Panc1 (cell line): ENCODE measurements around the gene GDF11. TPM values are rescaled to one million over a fixed set of nuclear protein-coding genes. Genes with fewer than 3 reads are reported as not detected.

Experiments
- ATAC-seq: fragments of 200-7000 bp; cut with Tn5 transposase; 2 replicates; pipeline ENCODE4 v1.9.1; 2020; ENCODE audit warnings: mild to moderate bottlenecking, moderate library complexity
- BruUV-seq: library from RNA; stranded (reverse); fragments of 400-500 nt; replicated peaks from 2 replicates; lab custom pipeline; 2021; lab: Mats Ljungman, UMichigan
- CTCF ChIA-PET: fragments of 300-600 bp; sonication (Branson Sonifier 250); formaldehyde crosslinking; loops from one replicate; lab custom pipeline; 2022; ENCODE audit warnings: antibody characterized with exemption; lab: Charles Lee
- POLR2A ChIA-PET: fragments of 300-600 bp; sonication (Branson Sonifier 250); formaldehyde crosslinking; loops from one replicate; lab custom pipeline; 2022; ENCODE audit warnings: antibody characterized with exemption; lab: Charles Lee
- DNase-seq: peaks from one replicate; pipeline ENCODE4 v3.0.0-alpha.2; 2010; ENCODE audit warnings: low read depth, low spot score
- H3K27ac ChIP-seq: 2 replicates; pipeline ENCODE4 v1.5.1; 2011; ENCODE audit warnings: mild to moderate bottlenecking, low read length, inconsistent platforms
- H3K27me3 ChIP-seq: fragments of 200-500 bp; sonication (Bioruptor generic); 2 replicates; pipeline ENCODE4 v1.6.0; 2014; ENCODE audit warnings: low read length, inconsistent platforms; ENCODE audit not compliant: control insufficient read depth, insufficient read depth
- H3K36me3 ChIP-seq: fragments of 200-500 bp; sonication (Bioruptor generic); 2 replicates; pipeline ENCODE4 v1.5.1; 2014; ENCODE audit warnings: inconsistent platforms, mild to moderate bottlenecking, low read length, moderate library complexity; ENCODE audit not compliant: control insufficient read depth, insufficient read depth
- H3K4me1 ChIP-seq: 2 replicates; pipeline ENCODE4 v1.5.1; 2011; ENCODE audit warnings: inconsistent platforms, mild to moderate bottlenecking, low read length, moderate library complexity; ENCODE audit not compliant: control insufficient read depth, insufficient read depth
- H3K4me3 ChIP-seq, 2 experiments: 2 replicates each; pipeline ENCODE4 v1.5.1; 2011 to 2012; ENCODE audit warnings: low read depth in 2 of 2, low read length in 2 of 2, mild to moderate bottlenecking in 2 of 2, inconsistent platforms in 1 of 2, moderate library complexity in 1 of 2
- H3K9me3 ChIP-seq: fragments of 200-500 bp; sonication (Bioruptor generic); 2 replicates; pipeline ENCODE4 v1.5.1; 2014; ENCODE audit warnings: low read depth, mild to moderate bottlenecking, inconsistent platforms, low read length, moderate library complexity; ENCODE audit not compliant: control insufficient read depth, insufficient read depth
- POLR2AphosphoS5 ChIP-seq: IDR thresholded peaks from 2 replicates; pipeline ENCODE4 v1.6.1; 2012; ENCODE audit warnings: mild to moderate bottlenecking, low read depth, low read length, moderate library complexity
- SIN3A ChIP-seq: IDR thresholded peaks from 2 replicates; pipeline ENCODE4 v1.6.1; 2012; ENCODE audit warnings: low read depth, mild to moderate bottlenecking, low read length, moderate library complexity, borderline replicate concordance; ENCODE audit not compliant: insufficient read depth
- TCF7L2 ChIP-seq: IDR thresholded peaks from 2 replicates; pipeline ENCODE4 v1.6.1; 2011; ENCODE audit warnings: mild to moderate bottlenecking, low read depth, low read length, inconsistent platforms
- in situ Hi-C: cut with HindIII; loops from 2 replicates; pipeline ENCODE4 v1.10.0; 2016; ENCODE audit warnings: low sequenced_read_pairs, low pct_unique_long_range_greater_than_20kb
- intact Hi-C: fragments of 100-400 bp; cut with micrococcal nuclease; formaldehyde crosslinking; loops from one replicate; pipeline ENCODE4 v1.10.0; 2022; ENCODE audit not compliant: unreplicated experiment
- total RNA-seq: library from RNA; stranded (reverse); gene quantifications from one replicate; pipeline ENCODE4 v1.2.1, GENCODE V29; 2021; ENCODE audit not compliant: unreplicated experiment
- TF ChIP-seq, protein P1 (sequence below), 2 experiments: IDR thresholded peaks; 2 replicates each; pipeline ENCODE4 v1.6.1; 2011 to 2012; ENCODE audit warnings: low read depth in 2 of 2, control low read depth in 1 of 2, low read length in 1 of 2, mild to moderate bottlenecking in 1 of 2, moderate library complexity in 1 of 2; ENCODE audit not compliant: insufficient read depth in 1 of 2
- TF ChIP-seq, protein P2 (sequence below): fragments of 450-650 bp; IDR thresholded peaks from 2 replicates; pipeline ENCODE4 v1.5.1; 2017; ENCODE audit warnings: mild to moderate bottlenecking

Gene GDF11
- total RNA-seq, 1 experiment from 2014 or later, result 11.8 TPM

DNA sequence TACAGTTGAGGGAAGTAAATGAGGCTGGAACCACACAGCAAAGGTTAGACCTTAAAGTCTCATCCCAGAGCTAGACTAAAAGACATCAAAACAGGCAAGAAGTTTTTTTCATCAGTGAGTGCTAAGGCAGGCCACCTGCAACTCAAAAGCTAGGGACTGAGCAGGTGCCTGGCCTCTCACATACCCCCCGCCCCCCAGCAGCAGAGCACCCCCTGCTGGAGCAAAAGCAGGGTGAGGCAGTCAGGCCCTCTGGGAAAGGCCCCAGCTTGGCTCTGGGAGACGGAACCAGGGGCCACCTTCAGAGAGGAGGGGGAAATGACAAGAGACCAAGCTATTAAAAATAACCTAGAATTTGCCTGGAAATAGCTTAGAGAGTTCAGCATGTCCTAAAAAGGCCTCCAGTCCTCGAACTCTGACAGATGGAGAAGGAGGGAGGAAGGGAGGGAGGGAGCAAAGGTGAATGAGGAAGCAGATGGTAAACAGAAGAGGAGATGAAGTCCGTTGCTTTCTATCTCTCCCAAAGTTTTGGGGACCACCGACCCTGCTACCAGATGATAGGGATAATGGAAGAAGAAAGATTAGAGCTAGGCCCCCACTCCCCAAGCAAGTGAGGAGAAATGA is 37.0 kb upstream of the GDF11 start:
- CTCF ChIA-PET, result no interaction called here
- Histone ChIP-seq H3K4me1 (no peaks in the 10 kb centered on the region; the same call in 1 of the 2 replicates), H3K27ac (no peak overlapping the region), H3K4me3 (no peak overlapping the region), H3K36me3 (no peaks in the 10 kb centered on the region), H3K9me3 (no peaks in the 10 kb centered on the region), H3K27me3 (peaks cover 13% of the 10 kb centered on the region)
- no TSS peak for BruUV-seq
- TF ChIP-seq, protein P1, sequence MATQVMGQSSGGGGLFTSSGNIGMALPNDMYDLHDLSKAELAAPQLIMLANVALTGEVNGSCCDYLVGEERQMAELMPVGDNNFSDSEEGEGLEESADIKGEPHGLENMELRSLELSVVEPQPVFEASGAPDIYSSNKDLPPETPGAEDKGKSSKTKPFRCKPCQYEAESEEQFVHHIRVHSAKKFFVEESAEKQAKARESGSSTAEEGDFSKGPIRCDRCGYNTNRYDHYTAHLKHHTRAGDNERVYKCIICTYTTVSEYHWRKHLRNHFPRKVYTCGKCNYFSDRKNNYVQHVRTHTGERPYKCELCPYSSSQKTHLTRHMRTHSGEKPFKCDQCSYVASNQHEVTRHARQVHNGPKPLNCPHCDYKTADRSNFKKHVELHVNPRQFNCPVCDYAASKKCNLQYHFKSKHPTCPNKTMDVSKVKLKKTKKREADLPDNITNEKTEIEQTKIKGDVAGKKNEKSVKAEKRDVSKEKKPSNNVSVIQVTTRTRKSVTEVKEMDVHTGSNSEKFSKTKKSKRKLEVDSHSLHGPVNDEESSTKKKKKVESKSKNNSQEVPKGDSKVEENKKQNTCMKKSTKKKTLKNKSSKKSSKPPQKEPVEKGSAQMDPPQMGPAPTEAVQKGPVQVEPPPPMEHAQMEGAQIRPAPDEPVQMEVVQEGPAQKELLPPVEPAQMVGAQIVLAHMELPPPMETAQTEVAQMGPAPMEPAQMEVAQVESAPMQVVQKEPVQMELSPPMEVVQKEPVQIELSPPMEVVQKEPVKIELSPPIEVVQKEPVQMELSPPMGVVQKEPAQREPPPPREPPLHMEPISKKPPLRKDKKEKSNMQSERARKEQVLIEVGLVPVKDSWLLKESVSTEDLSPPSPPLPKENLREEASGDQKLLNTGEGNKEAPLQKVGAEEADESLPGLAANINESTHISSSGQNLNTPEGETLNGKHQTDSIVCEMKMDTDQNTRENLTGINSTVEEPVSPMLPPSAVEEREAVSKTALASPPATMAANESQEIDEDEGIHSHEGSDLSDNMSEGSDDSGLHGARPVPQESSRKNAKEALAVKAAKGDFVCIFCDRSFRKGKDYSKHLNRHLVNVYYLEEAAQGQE (IDR thresholded peaks at IDR 0.05; ENCODE audit: insufficient read depth in 1 of 2, low read depth in 2 of 2, low read length in 1 of 2), result no peak
- TF ChIP-seq POLR2AphosphoS5, result no peak
- intact Hi-C loops, result no loop called here
- POLR2A ChIA-PET, result no interaction called here
- ATAC-seq (no peak; the same call in 1 of the 2 replicates), DNase-seq (no peak)
- in situ Hi-C loops, result no loop called here

DNA sequence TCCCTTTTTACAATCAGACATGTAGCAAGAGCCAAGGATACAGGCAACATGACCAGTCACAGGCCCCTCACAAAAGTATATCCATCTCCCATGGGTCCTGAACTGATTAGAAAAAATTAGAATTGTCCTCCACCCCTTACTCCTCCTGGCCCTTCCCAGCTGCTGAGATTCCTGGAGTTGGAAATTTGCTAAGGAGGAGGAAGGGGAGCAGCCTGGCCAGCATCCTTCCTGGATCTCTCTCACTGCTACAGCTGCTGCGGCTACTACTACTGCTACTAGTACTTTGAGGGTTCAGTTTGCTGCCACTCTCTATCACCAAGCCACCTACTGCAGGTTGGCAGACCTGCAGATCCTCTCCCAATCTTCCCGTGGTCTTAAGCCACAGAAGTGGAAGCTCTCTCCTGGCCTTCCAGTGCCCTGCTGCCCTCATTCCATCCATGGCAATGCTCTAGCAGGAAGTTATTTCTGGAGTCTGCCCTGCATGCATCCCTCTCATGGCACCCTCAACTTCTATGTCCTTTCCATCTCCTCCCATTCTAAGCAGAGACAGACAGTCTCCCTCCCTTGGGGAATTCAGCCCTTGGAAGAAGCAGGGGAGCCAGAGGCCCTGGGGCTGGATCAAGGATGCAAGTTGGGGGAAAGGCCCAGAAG is 36.2 kb upstream of the GDF11 start:
- no peak overlapping the region for H3K27ac ChIP-seq
- intact Hi-C loops, result no loop called here
- H3K4me1 ChIP-seq, result no peaks in the 10 kb centered on the region; the same call in 1 of the 2 replicates
- ATAC-seq (no peak), DNase-seq (no peak)
- in situ Hi-C loops, result no loop called here
- ChIA-PET POLR2A (no interaction called here), CTCF (no interaction called here)
- no TSS peak for BruUV-seq
- peaks cover 13% of the 10 kb centered on the region for H3K27me3 ChIP-seq
- H3K4me3 ChIP-seq, result no peak overlapping the region
- no peaks in the 10 kb centered on the region for H3K9me3 ChIP-seq
- H3K36me3 ChIP-seq, result no peaks in the 10 kb centered on the region
- TF ChIP-seq, protein P1 (IDR thresholded peaks at IDR 0.05; ENCODE audit: insufficient read depth in 1 of 2, low read depth in 2 of 2, low read length in 1 of 2), result no peak
- no peak for TF ChIP-seq POLR2AphosphoS5
- no peak for TF ChIP-seq SIN3A
- TF ChIP-seq, protein P2, sequence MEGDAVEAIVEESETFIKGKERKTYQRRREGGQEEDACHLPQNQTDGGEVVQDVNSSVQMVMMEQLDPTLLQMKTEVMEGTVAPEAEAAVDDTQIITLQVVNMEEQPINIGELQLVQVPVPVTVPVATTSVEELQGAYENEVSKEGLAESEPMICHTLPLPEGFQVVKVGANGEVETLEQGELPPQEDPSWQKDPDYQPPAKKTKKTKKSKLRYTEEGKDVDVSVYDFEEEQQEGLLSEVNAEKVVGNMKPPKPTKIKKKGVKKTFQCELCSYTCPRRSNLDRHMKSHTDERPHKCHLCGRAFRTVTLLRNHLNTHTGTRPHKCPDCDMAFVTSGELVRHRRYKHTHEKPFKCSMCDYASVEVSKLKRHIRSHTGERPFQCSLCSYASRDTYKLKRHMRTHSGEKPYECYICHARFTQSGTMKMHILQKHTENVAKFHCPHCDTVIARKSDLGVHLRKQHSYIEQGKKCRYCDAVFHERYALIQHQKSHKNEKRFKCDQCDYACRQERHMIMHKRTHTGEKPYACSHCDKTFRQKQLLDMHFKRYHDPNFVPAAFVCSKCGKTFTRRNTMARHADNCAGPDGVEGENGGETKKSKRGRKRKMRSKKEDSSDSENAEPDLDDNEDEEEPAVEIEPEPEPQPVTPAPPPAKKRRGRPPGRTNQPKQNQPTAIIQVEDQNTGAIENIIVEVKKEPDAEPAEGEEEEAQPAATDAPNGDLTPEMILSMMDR, result no peak
- no peak for TF ChIP-seq TCF7L2
